Measurements from ENCODE around the gene CAMKMT. TPM values are rescaled to one million over a fixed set of nuclear protein-coding genes. Genes with fewer than 3 reads are reported as not detected.

CAMKMT gene
- total RNA-seq, 1 donor from 2014 or later = 11.2 TPM

GRCh38 chr2:44638649-44639048 is 276.9 kb downstream of the CAMKMT start:
- Mint-ChIP-seq H3K9me3 (peaks cover under 1% of the 10 kb centered on the region), H3K36me3 (ENCODE audit: low read depth) (no peaks in the 10 kb centered on the region)

GRCh38 chr2:44639399-44639798 is 277.7 kb downstream of the CAMKMT start:
- no peak for DNase-seq (ENCODE audit: low spot score)
- no peaks in the 10 kb centered on the region for H3K27me3 Mint-ChIP-seq (ENCODE audit: low read depth)
- no peak overlapping the region for H3K27ac Mint-ChIP-seq
- intact Hi-C loops (cut with micrococcal nuclease) = no loop called here
- H3K4me1 Mint-ChIP-seq (ENCODE audit: low read depth) = no peaks in the 10 kb centered on the region
- H3K36me3 Mint-ChIP-seq (ENCODE audit: low read depth) = no peaks in the 10 kb centered on the region
- no peak overlapping the region for H3K4me3 Mint-ChIP-seq (ENCODE audit: low read depth)
- H3K9me3 Mint-ChIP-seq = no peaks in the 10 kb centered on the region

More at GRCh38 chr2:44638649-44639048, 276.9 kb downstream of the CAMKMT start:
- H3K4me1 Mint-ChIP-seq (ENCODE audit: low read depth) = peaks cover 4% of the 10 kb centered on the region
- DNase-seq (ENCODE audit: low spot score) = no peak
- no peaks in the 10 kb centered on the region for H3K27me3 Mint-ChIP-seq (ENCODE audit: low read depth)
- no peak overlapping the region for H3K27ac Mint-ChIP-seq
- H3K4me3 Mint-ChIP-seq (ENCODE audit: low read depth) = no peak overlapping the region
- intact Hi-C loops (cut with micrococcal nuclease) = no loop called here

GRCh38 chr2:44642123-44642857 is 280.5 kb downstream of the CAMKMT start:
- DNase-seq (ENCODE audit: low spot score) = no peak
- Mint-ChIP-seq H3K4me3 (ENCODE audit: low read depth) (no peak overlapping the region), H3K9me3 (no peaks in the 10 kb centered on the region), H3K36me3 (ENCODE audit: low read depth) (no peaks in the 10 kb centered on the region), H3K27me3 (ENCODE audit: low read depth) (no peaks in the 10 kb centered on the region), H3K4me1 (ENCODE audit: low read depth) (peaks cover 2% of the 10 kb centered on the region), H3K27ac (no peak overlapping the region)
- intact Hi-C loops (cut with micrococcal nuclease) = no loop called here

- DNase-seq (ENCODE audit: low spot score) = no peak
- no peak overlapping the region for H3K27ac Mint-ChIP-seq
- H3K9me3 Mint-ChIP-seq = no peaks in the 10 kb centered on the region
- peaks cover 3% of the 10 kb centered on the region for H3K4me1 Mint-ChIP-seq (ENCODE audit: low read depth)
- H3K27me3 Mint-ChIP-seq (ENCODE audit: low read depth) = no peaks in the 10 kb centered on the region
- intact Hi-C loops (cut with micrococcal nuclease) = no loop called here
- no peak overlapping the region for H3K4me3 Mint-ChIP-seq (ENCODE audit: low read depth)
- no peaks in the 10 kb centered on the region for H3K36me3 Mint-ChIP-seq (ENCODE audit: low read depth)
These were observed 284.2 kb downstream of the CAMKMT start for GRCh38 chr2:44645937-44646336.

- Mint-ChIP-seq H3K4me3 (ENCODE audit: low read depth) (no peak overlapping the region), H3K27ac (no peak overlapping the region), H3K4me1 (ENCODE audit: low read depth) (peaks cover 6% of the 10 kb centered on the region), H3K27me3 (ENCODE audit: low read depth) (no peaks in the 10 kb centered on the region), H3K9me3 (no peaks in the 10 kb centered on the region), H3K36me3 (ENCODE audit: low read depth) (no peaks in the 10 kb centered on the region)
- no peak for DNase-seq (ENCODE audit: low spot score)
- intact Hi-C loops (cut with micrococcal nuclease) = no loop called here
These were observed 287.6 kb downstream of the CAMKMT start for GRCh38 chr2:44649381-44649780.

- no peak for DNase-seq (ENCODE audit: low spot score)
- no peak overlapping the region for H3K4me3 Mint-ChIP-seq (ENCODE audit: low read depth)
- H3K9me3 Mint-ChIP-seq = no peaks in the 10 kb centered on the region
- H3K36me3 Mint-ChIP-seq (ENCODE audit: low read depth) = no peaks in the 10 kb centered on the region
- H3K4me1 Mint-ChIP-seq (ENCODE audit: low read depth) = peaks cover 6% of the 10 kb centered on the region
- no peak overlapping the region for H3K27ac Mint-ChIP-seq
- intact Hi-C loops (cut with micrococcal nuclease) = no loop called here
- no peaks in the 10 kb centered on the region for H3K27me3 Mint-ChIP-seq (ENCODE audit: low read depth)
These were observed 289.0 kb downstream of the CAMKMT start for GRCh38 chr2:44650796-44651195.

GRCh38 chr2:44651974-44652373 is 290.2 kb downstream of the CAMKMT start:
- H3K27me3 Mint-ChIP-seq (ENCODE audit: low read depth) = no peaks in the 10 kb centered on the region
- no peak overlapping the region for H3K27ac Mint-ChIP-seq
- intact Hi-C loops (cut with micrococcal nuclease) = no loop called here
- H3K4me3 Mint-ChIP-seq (ENCODE audit: low read depth) = no peak overlapping the region
- H3K4me1 Mint-ChIP-seq (ENCODE audit: low read depth) = peaks cover 6% of the 10 kb centered on the region
- no peak for DNase-seq (ENCODE audit: low spot score)
- H3K9me3 Mint-ChIP-seq = no peaks in the 10 kb centered on the region
- H3K36me3 Mint-ChIP-seq (ENCODE audit: low read depth) = no peaks in the 10 kb centered on the region

- H3K27ac Mint-ChIP-seq = no peak overlapping the region
- intact Hi-C loops (cut with micrococcal nuclease) = no loop called here
- peaks cover 3% of the 10 kb centered on the region for H3K4me1 Mint-ChIP-seq (ENCODE audit: low read depth)
- DNase-seq (ENCODE audit: low spot score) = no peak
- H3K27me3 Mint-ChIP-seq (ENCODE audit: low read depth) = no peaks in the 10 kb centered on the region
- no peaks in the 10 kb centered on the region for H3K36me3 Mint-ChIP-seq (ENCODE audit: low read depth)
- H3K4me3 Mint-ChIP-seq (ENCODE audit: low read depth) = no peak overlapping the region
- no peaks in the 10 kb centered on the region for H3K9me3 Mint-ChIP-seq
These were observed 291.0 kb downstream of the CAMKMT start for GRCh38 chr2:44652701-44653100.

GRCh38 chr2:44655401-44655864 is 293.7 kb downstream of the CAMKMT start:
- intact Hi-C loops (cut with micrococcal nuclease) = no loop called here
- Mint-ChIP-seq H3K27me3 (ENCODE audit: low read depth) (peaks cover 2% of the 10 kb centered on the region), H3K36me3 (ENCODE audit: low read depth) (no peaks in the 10 kb centered on the region), H3K9me3 (no peaks in the 10 kb centered on the region), H3K27ac (no peak overlapping the region), H3K4me3 (ENCODE audit: low read depth) (no peak overlapping the region), H3K4me1 (ENCODE audit: low read depth) (peaks cover 3% of the 10 kb centered on the region)
- no peak for DNase-seq (ENCODE audit: low spot score)

GRCh38 chr2:44656460-44656859 is 294.7 kb downstream of the CAMKMT start:
- H3K27me3 Mint-ChIP-seq (ENCODE audit: low read depth) = peaks cover 2% of the 10 kb centered on the region
- DNase-seq (ENCODE audit: low spot score) = no peak
- intact Hi-C loops (cut with micrococcal nuclease) = no loop called here
- no peaks in the 10 kb centered on the region for H3K36me3 Mint-ChIP-seq (ENCODE audit: low read depth)
- no peaks in the 10 kb centered on the region for H3K9me3 Mint-ChIP-seq
- H3K27ac Mint-ChIP-seq = no peak overlapping the region
- no peak overlapping the region for H3K4me3 Mint-ChIP-seq (ENCODE audit: low read depth)
- peaks cover 3% of the 10 kb centered on the region for H3K4me1 Mint-ChIP-seq (ENCODE audit: low read depth)

- intact Hi-C loops (cut with micrococcal nuclease) = no loop called here
- H3K4me1 Mint-ChIP-seq (ENCODE audit: low read depth) = no peaks in the 10 kb centered on the region
- peaks cover 5% of the 10 kb centered on the region for H3K27me3 Mint-ChIP-seq (ENCODE audit: low read depth)
These were observed 301.8 kb downstream of the CAMKMT start for GRCh38 chr2:44663471-44664073.

GRCh38 chr2:44668336-44668735 is 306.6 kb downstream of the CAMKMT start:
- intact Hi-C loops (cut with micrococcal nuclease) = loop anchor here (2.0 kb wide), 1 partner anchor 190 kb away; no protein-coding TSS in a partner anchor
- H3K9me3 Mint-ChIP-seq = no peaks in the 10 kb centered on the region
- H3K36me3 Mint-ChIP-seq (ENCODE audit: low read depth) = no peaks in the 10 kb centered on the region
- H3K4me3 Mint-ChIP-seq (ENCODE audit: low read depth) = no peak overlapping the region
- H3K27ac Mint-ChIP-seq = no peak overlapping the region
- no peak for DNase-seq (ENCODE audit: low spot score)
- H3K4me1 Mint-ChIP-seq (ENCODE audit: low read depth) = no peaks in the 10 kb centered on the region
- H3K27me3 Mint-ChIP-seq (ENCODE audit: low read depth) = peaks cover 5% of the 10 kb centered on the region

More at GRCh38 chr2:44663471-44664073, 301.8 kb downstream of the CAMKMT start:
- Mint-ChIP-seq H3K27ac (no peak overlapping the region), H3K36me3 (ENCODE audit: low read depth) (no peaks in the 10 kb centered on the region), H3K4me3 (ENCODE audit: low read depth) (no peak overlapping the region), H3K9me3 (no peaks in the 10 kb centered on the region)
- DNase-seq (ENCODE audit: low spot score) = no peak

- peaks cover 6% of the 10 kb centered on the region for H3K4me1 Mint-ChIP-seq (ENCODE audit: low read depth)
- H3K27me3 Mint-ChIP-seq (ENCODE audit: low read depth) = peaks cover 4% of the 10 kb centered on the region
- H3K27ac Mint-ChIP-seq = no peak overlapping the region
- H3K36me3 Mint-ChIP-seq (ENCODE audit: low read depth) = no peaks in the 10 kb centered on the region
- intact Hi-C loops (cut with micrococcal nuclease) = no loop called here
- no peak overlapping the region for H3K4me3 Mint-ChIP-seq (ENCODE audit: low read depth)
- no peaks in the 10 kb centered on the region for H3K9me3 Mint-ChIP-seq
- no peak for DNase-seq (ENCODE audit: low spot score)
These were observed 309.5 kb downstream of the CAMKMT start for GRCh38 chr2:44671276-44671675.
